B cell (primary cell): ENCODE measurements around the gene MFRP.

ENCODE experiments used
- CTCF ChIP-seq: fragments of 200-600 bp; IDR thresholded peaks from one replicate; pipeline ENCODE4 v1.8.0; 2022; ENCODE audit warnings: antibody characterized with exemption, mild to moderate bottlenecking
- EZH2 ChIP-seq: IDR thresholded peaks from 2 replicates; pipeline ENCODE4 v1.6.1; 2012; ENCODE audit warnings: borderline replicate concordance, low read depth, mild to moderate bottlenecking, moderate library complexity, low read length; ENCODE audit not compliant: insufficient read depth, poor library complexity, severe bottlenecking

DNA sequence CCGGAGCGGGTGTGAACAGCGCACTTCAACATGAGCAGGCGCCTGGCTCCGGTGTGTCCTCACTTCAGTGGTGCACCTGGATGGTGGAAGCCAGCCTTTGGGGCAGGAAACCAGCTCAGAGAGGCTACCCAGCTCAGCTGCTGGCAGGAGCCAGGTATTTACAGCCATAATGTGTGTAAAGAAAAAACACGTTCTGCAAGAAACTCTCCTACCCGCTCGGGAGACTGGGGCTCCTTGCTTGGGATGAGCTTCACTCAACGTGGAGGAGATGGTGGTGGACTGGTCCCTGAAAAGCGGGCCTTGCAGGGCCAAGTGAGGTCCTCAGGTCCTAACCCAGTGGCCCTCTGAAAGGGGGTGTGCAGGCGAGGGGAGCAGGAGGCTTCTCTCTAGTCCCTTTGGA, 37.1 kb downstream of the MFRP start:
- TF ChIP-seq CTCF, result no peak
- TF ChIP-seq EZH2, result no peak
